Fibroblast of pulmonary artery (primary cell): ENCODE measurements around the gene RPS2.

Source experiments
- DNase-seq: peaks from one replicate; pipeline ENCODE4 v3.0.0-alpha.2; 2010; ENCODE audit warnings: low read depth
- H3K4me3 ChIP-seq: replicated peaks from 2 replicates; pipeline ENCODE4 v1.5.1; 2011; ENCODE audit warnings: low read depth, mild to moderate bottlenecking, control low read depth, low read length, moderate library complexity
- CTCF ChIP-seq: IDR thresholded peaks from 2 replicates; pipeline ENCODE4 v1.5.1; 2011; ENCODE audit warnings: mild to moderate bottlenecking, control low read depth, low read length, inconsistent platforms; ENCODE audit errors: missing control alignments

The RPS2 gene

GRCh38 chr16:2008009-2008526, 43.4 kb upstream of the RPS2 start:
- TF ChIP-seq CTCF, result no peak
- H3K4me3 ChIP-seq, result peak overlapping the region; percentile 68
- peak; percentile 72 for DNase-seq

- no peak for TF ChIP-seq CTCF
- DNase-seq, result no peak
- peak overlapping the region; percentile 68 for H3K4me3 ChIP-seq
These were observed 42.6 kb upstream of the RPS2 start for GRCh38 chr16:2007081-2007836.

GRCh38 chr16:2006317-2006716, 41.7 kb upstream of the RPS2 start:
- no peak for TF ChIP-seq CTCF
- DNase-seq, result no peak
- H3K4me3 ChIP-seq, result no peak overlapping the region

- no peak overlapping the region for H3K4me3 ChIP-seq
These were observed 41.0 kb upstream of the RPS2 start for GRCh38 chr16:2005646-2006045.

DNA sequence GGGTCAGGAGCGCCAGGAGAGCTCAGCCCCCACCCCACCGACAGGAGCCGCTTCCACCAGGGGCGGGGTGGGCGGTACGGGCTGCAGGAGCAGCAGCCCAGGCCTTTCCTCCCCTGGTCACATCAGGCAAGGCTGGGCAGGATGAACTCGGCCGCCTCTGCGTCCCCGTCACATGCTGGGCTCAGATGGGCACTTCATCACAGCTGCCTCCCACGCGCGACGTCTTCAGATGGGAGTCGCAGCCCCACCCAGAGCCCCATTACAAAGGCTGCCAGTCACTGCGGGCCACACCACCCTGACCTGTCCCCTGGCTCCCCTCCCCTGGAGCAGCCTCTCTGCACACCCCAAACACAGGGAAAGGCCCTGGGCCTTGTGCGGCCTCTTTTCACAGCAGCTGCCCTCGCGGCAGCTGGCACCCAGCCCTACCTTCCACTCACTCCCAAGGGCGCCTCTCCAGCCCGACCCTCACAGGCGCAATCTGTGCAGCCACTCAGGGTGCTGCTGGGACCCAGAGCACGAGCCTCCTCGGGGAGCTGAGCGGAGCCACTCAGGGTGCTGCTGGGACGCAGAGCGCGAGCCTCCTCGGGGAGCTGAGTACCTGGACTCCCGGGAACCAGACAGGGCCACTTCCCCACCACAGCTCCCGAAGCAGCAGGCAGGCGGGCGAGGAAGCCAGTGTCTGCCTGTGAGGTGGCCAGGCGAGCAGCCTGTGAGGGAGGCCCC, 40.3 kb upstream of the RPS2 start:
- no peak for DNase-seq
- no peak overlapping the region for H3K4me3 ChIP-seq
- TF ChIP-seq CTCF, result no peak

More at GRCh38 chr16:2005646-2006045, 41.0 kb upstream of the RPS2 start:
- no peak for DNase-seq
- no peak for TF ChIP-seq CTCF

DNA sequence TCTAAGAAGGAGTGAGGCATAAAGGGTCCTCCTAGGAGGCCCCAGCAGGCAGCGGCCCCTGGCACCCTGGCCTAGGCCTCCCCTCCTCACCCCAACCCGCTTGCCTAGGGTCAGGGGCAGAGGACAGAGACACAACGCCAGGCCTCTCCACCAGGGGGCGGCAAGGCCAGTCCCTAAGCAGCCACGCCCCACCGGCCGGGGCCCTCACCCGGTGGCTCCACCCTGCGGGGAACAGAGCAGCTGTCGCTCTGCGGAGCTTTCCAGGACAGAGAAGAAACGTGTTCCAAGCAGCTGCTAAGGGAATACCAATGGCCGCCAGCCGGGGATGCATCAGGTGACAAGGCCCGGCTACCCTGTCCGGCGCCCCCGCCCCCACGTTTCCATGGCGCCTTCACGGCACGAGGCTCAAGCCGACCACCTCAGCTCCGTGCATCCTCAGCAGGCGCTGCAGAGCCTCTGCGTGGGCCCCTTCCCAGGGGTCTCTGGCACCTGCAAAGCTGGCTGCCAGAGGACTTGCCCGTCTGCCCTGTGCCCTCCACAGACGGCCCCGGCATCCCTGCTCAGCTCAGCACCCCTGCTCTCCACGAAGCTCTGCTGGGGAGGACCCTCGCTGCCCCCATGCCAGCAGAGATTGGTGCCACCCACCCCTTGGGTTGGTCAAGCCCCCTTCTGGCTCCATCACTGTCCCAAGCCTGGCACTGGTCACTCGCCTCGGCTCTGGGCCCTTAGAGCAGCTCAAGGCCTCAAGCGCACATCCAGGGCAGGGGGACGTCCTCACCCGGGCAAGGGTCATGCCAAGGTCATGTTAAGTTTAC, 39.4 kb upstream of the RPS2 start:
- no peak overlapping the region for H3K4me3 ChIP-seq
- peak; percentile 89 for TF ChIP-seq CTCF

More for the DNA sequence above, 39.4 kb upstream of the RPS2 start:
- DNase-seq, result peak; percentile 84
